ENCODE results near the gene BIN2. TPM values are rescaled to one million over a fixed set of nuclear protein-coding genes. Genes with fewer than 3 reads are reported as not detected.

BIN2 gene
- total and polyA plus RNA-seq, 10 of the 15 experiments (the other 5 are each of a cell fraction or from before 2014, with no cell fraction given), result 8.6 to 42.9 (median 32.1) TPM

DNA sequence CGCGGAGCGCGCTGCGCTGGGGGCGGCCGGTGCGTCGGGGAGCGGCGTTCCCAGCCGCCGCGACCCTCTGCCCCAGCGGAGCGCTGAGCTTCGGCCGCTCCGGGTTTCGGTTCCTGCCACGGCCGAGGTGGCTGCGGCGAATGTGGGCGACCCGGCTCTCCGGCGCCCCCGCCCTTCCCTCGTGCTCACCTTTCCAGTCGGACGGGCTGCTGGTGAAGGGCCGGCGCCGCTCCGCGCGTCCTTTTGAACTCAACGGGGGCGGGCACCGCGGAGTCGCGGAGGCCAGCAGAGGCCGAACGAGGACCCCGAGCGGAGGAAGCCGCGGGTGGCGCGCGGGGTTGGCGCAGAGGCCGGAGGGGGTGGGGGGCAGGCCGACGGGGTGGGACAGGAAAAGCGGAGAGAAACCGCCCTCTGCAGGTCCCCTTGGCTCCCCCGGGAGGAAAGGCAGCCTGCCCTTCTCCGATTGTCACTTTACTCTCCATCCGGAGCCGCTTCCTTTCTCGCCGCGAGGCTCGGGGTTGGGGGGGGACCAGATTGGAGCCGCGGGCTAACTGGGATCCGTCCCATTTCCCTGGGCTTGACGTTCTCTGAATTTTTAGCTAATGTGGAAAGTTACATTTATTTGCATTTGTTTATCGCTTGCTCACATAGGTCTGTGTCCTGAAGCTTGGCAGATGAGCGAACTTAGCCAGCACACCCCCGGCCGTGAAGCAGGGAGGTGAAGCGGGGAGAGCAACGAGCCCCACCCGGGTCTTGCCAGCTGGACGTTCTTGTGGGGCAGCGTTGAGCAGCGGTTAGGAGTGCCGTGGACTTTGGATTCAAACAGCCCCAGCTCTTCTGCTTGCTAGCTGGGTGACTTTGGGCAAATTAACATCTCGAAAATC is 53.7 kb downstream of the BIN2 start, which contains the start of gene SMAGP:
SMAGP (minus strand) TSS at position 349 of the 884 bp plus-strand sequence. CDS start 1,137 bp downstream, outside the sequence.
- RAD21 ChIA-PET (ENCODE audit: unreplicated experiment), result interaction anchor here (1.0 to 2.6 kb wide), 5 partner anchors 10 to 250 kb away, joined by 3 to 49 read pairs (median 3); no protein-coding TSS in a partner anchor
- DNase-seq (ENCODE audit: low read depth, low spot score), result no peak
- peak within 1 kb of the TSS; percentile 100 for H3K4me2 ChIP-seq (ENCODE audit: control insufficient read depth, insufficient read depth)
- peak within 1 kb of the TSS; percentile 55 for H3K9ac ChIP-seq (ENCODE audit: control insufficient read depth, insufficient read depth, low read length)
- in situ Hi-C loops (cut with MboI), result no loop called here
- no peaks in the 10 kb centered on the region for H3K79me2 ChIP-seq (ENCODE audit: control insufficient read depth, insufficient read depth, low read length)
- ATAC-seq, result peak; percentile 90
- peak within 1 kb of the TSS; percentile 65 for H3K4me3 ChIP-seq
- POLR2A ChIA-PET, result interaction anchor here (0.6 to 0.7 kb wide), 3 partner anchors 57 to 240 kb away, joined by 3 to 4 read pairs (median 3); no protein-coding TSS in a partner anchor
- no peaks in the 10 kb centered on the region for H3K36me3 ChIP-seq (ENCODE audit: control insufficient read depth in 2 of 2, insufficient read depth in 2 of 2, low read length in 1 of 2)
- CTCF ChIA-PET, result interaction anchor here (0.7 to 6.1 kb wide), 8 partner anchors 8 to 248 kb away, joined by 3 to 92 read pairs (median 4); partner anchors contain the start of gene DAZAP2
- no peak for FAIRE-seq
- H3K4me1 ChIP-seq (ENCODE audit: control insufficient read depth, insufficient read depth, low read length), result peaks cover 6% of the 10 kb centered on the region
- H3K27ac ChIP-seq (ENCODE audit: control insufficient read depth, insufficient read depth), result no peak within 1 kb of the TSS
- H3K27me3 ChIP-seq (replicated peaks in 1 of 2; ENCODE audit: control insufficient read depth in 2 of 2, insufficient read depth in 2 of 2, low read length in 1 of 2), result peaks cover 1 to 6% of the 10 kb centered on the region in 2 experiments; a peak in 2 of 4 replicates
- WGBS (ENCODE audit: insufficient coverage, insufficient replicate concordance, low lambda C conversion rate, missing lambda C conversion rate), result under 1% methylated on average over 56 of the region's 83 CpGs
- H4K20me1 ChIP-seq (ENCODE audit: control insufficient read depth, insufficient read depth), result no peaks in the 10 kb centered on the region
- intact Hi-C loops (cut with micrococcal nuclease; ENCODE audit: unreplicated experiment), result loop anchor here (10.0 kb wide), 1 partner anchor 254 kb away; no protein-coding TSS in a partner anchor
- peak within 1 kb of the TSS; percentile 55 for H2AFZ ChIP-seq (ENCODE audit: control insufficient read depth, low read depth, low read length)
- H3K9me3 ChIP-seq (replicated peaks; ENCODE audit: control insufficient read depth, insufficient read depth, low read length), result no peaks in the 10 kb centered on the region
- BruUV-seq (replicated peaks), result no TSS peak
- SMC1A ChIA-PET (ENCODE audit: uncharacterized antibody, unreplicated experiment), result interaction anchor here (0.6 to 6.9 kb wide), 10 partner anchors 20 to 762 kb away, joined by 3 to 67 read pairs (median 5); no protein-coding TSS in a partner anchor
- TF ChIP-seq MTA3 (IDR thresholded peaks at IDR 0.05; ENCODE audit: borderline replicate concordance, low read length) (no peak), NR2F1 (conservative IDR thresholded peaks at IDR 0.05) (no peak), MYC (IDR thresholded peaks at IDR 0.05; ENCODE audit: insufficient read depth, insufficient read length, insufficient replicate concordance, low read length, severe bottlenecking) (peak; percentile 24), SMARCA5 (IDR thresholded peaks at IDR 0.05) (no peak)
- TF ChIP-seq, protein P1, sequence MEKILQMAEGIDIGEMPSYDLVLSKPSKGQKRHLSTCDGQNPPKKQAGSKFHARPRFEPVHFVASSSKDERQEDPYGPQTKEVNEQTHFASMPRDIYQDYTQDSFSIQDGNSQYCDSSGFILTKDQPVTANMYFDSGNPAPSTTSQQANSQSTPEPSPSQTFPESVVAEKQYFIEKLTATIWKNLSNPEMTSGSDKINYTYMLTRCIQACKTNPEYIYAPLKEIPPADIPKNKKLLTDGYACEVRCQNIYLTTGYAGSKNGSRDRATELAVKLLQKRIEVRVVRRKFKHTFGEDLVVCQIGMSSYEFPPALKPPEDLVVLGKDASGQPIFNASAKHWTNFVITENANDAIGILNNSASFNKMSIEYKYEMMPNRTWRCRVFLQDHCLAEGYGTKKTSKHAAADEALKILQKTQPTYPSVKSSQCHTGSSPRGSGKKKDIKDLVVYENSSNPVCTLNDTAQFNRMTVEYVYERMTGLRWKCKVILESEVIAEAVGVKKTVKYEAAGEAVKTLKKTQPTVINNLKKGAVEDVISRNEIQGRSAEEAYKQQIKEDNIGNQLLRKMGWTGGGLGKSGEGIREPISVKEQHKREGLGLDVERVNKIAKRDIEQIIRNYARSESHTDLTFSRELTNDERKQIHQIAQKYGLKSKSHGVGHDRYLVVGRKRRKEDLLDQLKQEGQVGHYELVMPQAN (conservative IDR thresholded peaks at IDR 0.05), result no peak; the same call in 1 of the 2 replicates
- TF ChIP-seq, protein P2, sequence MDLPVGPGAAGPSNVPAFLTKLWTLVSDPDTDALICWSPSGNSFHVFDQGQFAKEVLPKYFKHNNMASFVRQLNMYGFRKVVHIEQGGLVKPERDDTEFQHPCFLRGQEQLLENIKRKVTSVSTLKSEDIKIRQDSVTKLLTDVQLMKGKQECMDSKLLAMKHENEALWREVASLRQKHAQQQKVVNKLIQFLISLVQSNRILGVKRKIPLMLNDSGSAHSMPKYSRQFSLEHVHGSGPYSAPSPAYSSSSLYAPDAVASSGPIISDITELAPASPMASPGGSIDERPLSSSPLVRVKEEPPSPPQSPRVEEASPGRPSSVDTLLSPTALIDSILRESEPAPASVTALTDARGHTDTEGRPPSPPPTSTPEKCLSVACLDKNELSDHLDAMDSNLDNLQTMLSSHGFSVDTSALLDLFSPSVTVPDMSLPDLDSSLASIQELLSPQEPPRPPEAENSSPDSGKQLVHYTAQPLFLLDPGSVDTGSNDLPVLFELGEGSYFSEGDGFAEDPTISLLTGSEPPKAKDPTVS (IDR thresholded peaks at IDR 0.05; ENCODE audit: low read depth, low read length), result no peak
- TF ChIP-seq, protein P3, sequence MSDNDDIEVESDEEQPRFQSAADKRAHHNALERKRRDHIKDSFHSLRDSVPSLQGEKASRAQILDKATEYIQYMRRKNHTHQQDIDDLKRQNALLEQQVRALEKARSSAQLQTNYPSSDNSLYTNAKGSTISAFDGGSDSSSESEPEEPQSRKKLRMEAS (IDR thresholded peaks at IDR 0.05; ENCODE audit: low read depth, low read length), result peak; percentile 29; the same call in 1 of the 2 replicates
- TF ChIP-seq, protein P4, sequence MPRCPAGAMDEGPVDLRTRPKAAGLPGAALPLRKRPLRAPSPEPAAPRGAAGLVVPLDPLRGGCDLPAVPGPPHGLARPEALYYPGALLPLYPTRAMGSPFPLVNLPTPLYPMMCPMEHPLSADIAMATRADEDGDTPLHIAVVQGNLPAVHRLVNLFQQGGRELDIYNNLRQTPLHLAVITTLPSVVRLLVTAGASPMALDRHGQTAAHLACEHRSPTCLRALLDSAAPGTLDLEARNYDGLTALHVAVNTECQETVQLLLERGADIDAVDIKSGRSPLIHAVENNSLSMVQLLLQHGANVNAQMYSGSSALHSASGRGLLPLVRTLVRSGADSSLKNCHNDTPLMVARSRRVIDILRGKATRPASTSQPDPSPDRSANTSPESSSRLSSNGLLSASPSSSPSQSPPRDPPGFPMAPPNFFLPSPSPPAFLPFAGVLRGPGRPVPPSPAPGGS (IDR thresholded peaks at IDR 0.05; ENCODE audit: borderline replicate concordance, insufficient read depth, low read depth, low read length, poor library complexity, severe bottlenecking), result no peak
- TF ChIP-seq, protein P5, sequence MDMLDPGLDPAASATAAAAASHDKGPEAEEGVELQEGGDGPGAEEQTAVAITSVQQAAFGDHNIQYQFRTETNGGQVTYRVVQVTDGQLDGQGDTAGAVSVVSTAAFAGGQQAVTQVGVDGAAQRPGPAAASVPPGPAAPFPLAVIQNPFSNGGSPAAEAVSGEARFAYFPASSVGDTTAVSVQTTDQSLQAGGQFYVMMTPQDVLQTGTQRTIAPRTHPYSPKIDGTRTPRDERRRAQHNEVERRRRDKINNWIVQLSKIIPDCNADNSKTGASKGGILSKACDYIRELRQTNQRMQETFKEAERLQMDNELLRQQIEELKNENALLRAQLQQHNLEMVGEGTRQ (IDR thresholded peaks at IDR 0.05; ENCODE audit: borderline replicate concordance, low read depth, low read length), result no peak
